ENCODE measurements around the gene ADGRB2. TPM values are rescaled to one million over a fixed set of nuclear protein-coding genes. Genes with fewer than 3 reads are reported as not detected.

ADGRB2 gene
- total RNA-seq, 2 donors from 2014 or later: 0.24 to 4.5 TPM

DNA sequence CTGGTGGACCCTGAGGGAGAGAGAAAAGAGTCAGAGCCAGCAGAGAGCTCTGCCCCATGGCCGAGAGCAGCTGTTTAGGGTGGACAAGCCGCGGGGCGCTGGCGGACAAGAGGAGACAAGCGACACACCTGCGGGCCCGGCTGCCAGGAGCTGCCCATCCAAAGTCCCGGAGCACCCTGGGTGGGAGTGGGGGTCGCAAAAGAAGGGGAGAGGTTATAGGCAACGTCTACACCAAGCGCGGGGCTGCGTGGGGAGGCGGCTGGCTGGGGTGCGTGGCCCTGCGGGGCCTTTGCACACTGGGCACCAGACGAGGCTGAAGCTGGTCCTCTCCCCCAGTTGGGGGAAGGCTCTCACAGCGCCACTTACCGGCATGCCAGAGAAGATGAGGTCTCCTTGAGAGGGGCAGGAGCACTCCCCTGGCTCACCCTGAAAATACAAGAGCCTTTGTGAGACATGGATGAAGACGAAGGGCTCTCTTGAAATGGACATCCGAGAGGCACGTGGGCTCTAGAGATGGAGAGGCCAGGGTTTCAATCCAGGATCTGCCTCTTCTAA, 84.4 kb downstream of the ADGRB2 start:
- H3K9me3 Mint-ChIP-seq: no peaks in the 10 kb centered on the region
- H3K36me3 Mint-ChIP-seq (ENCODE audit: low read depth): no peaks in the 10 kb centered on the region
- H3K4me3 Mint-ChIP-seq: no peak overlapping the region
- no peaks in the 10 kb centered on the region for H3K4me1 Mint-ChIP-seq
- no peak overlapping the region for H3K27ac Mint-ChIP-seq
- ATAC-seq (replicated peaks): no peak
- peaks cover 5% of the 10 kb centered on the region for H3K27me3 Mint-ChIP-seq

DNA sequence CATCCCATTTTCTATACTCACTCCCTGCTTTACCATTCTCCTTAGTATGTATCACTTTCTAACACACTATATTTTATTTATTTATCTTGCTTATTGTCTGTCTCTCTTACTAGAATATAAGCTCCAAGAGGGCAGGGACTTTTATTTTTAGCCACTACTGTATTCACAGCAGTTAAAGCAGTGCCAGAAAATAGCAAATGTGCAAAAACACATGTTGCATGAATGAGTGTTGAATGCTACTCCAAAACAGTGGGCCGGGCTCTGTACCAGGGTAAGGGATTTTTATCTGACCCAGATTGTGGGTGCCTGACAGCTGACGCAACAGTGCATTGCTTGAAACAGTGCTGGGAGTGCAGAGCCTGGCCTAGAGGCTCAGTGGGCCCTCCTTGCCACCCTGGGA, 85.0 kb downstream of the ADGRB2 start:
- Mint-ChIP-seq H3K27me3 (peaks cover 4% of the 10 kb centered on the region), H3K4me1 (no peaks in the 10 kb centered on the region)
- no peak for ATAC-seq (replicated peaks)

DNA sequence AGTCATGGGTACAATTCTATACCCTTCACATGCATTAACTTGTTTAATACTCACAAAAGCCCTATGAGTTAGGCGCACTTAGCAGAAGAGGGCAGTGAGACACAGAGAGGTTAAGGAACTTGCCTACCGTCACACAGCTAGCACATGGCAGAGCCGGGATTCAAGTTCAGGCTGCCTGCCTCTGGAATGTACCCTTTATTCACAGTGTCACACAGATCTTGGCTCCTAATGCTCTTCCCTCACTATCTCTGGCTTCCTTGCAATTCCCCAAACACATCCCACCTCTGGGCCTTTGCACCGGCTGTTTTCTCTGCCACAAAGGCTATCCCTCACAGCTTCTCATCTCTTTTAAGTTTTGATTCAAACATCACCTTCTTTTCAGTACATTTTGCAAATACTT, 85.5 kb downstream of the ADGRB2 start:
- H3K36me3 Mint-ChIP-seq (ENCODE audit: low read depth): no peaks in the 10 kb centered on the region
- H3K9me3 Mint-ChIP-seq: no peaks in the 10 kb centered on the region
- H3K4me3 Mint-ChIP-seq: no peak overlapping the region
- H3K4me1 Mint-ChIP-seq: no peaks in the 10 kb centered on the region
- ATAC-seq (replicated peaks): no peak
- no peak overlapping the region for H3K27ac Mint-ChIP-seq
- peaks cover 4% of the 10 kb centered on the region for H3K27me3 Mint-ChIP-seq

More for the DNA sequence above, 85.0 kb downstream of the ADGRB2 start:
- H3K36me3 Mint-ChIP-seq (ENCODE audit: low read depth): no peaks in the 10 kb centered on the region
- H3K9me3 Mint-ChIP-seq: no peaks in the 10 kb centered on the region
- H3K4me3 Mint-ChIP-seq: no peak overlapping the region
- H3K27ac Mint-ChIP-seq: no peak overlapping the region

DNA sequence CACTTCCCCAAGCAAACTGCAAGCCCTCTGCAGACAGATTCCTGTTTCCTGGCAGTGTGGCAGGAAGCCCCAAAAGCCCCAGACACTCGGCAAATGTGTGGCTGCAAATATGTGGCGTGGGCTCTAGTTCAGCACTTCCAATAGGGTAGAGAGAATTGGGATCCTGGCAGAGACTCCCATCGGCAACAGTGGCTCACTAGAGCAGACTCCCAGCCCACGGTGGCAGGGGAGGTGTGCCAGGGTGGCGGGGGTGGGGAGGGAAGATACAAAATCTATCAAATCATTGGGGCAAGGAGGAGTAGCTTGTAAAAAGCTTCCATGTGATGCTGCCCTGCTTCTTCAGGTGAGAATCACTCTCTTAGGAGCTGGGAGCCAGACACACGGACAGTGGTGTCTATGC, 86.2 kb downstream of the ADGRB2 start:
- H3K4me3 Mint-ChIP-seq: no peak overlapping the region
- no peak for ATAC-seq (replicated peaks)
- no peaks in the 10 kb centered on the region for H3K4me1 Mint-ChIP-seq
- no peaks in the 10 kb centered on the region for H3K9me3 Mint-ChIP-seq
- H3K36me3 Mint-ChIP-seq (ENCODE audit: low read depth): no peaks in the 10 kb centered on the region
- H3K27ac Mint-ChIP-seq: no peak overlapping the region
- peaks cover 4% of the 10 kb centered on the region for H3K27me3 Mint-ChIP-seq

DNA sequence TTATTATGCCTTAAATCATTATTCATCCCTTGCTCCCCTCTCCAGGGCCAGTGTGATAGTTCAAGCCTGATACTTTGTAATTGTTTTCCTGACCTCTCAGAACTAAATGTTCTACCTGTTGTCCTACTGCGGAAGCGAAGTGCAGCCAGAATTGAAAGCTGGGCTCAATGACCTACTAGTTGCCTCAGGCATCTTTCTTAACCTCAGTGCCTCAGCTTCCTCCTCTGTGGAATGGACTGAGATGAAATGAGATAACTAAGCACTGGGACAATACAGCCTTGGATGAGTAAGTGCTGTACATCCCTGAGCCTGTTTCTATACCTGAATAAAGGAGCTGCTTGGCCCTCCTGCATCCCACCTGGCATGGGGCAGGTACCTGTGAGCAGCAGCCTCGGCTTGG, 86.7 kb downstream of the ADGRB2 start:
- Mint-ChIP-seq H3K27me3 (peaks cover 4% of the 10 kb centered on the region), H3K4me1 (no peaks in the 10 kb centered on the region), H3K4me3 (no peak overlapping the region), H3K27ac (no peak overlapping the region), H3K9me3 (no peaks in the 10 kb centered on the region), H3K36me3 (ENCODE audit: low read depth) (no peaks in the 10 kb centered on the region)
- no peak for ATAC-seq (replicated peaks)

Other genes starting within 250 kb of the ADGRB2 start
- not detected for gene TINAGL1, start 187.8 kb downstream of the ADGRB2 start, total RNA-seq
- gene HCRTR1, start 146.7 kb downstream of the ADGRB2 start, total RNA-seq: not detected
- 10 to 100 TPM; 32.7 to 51.5 TPM for gene PEF1, start 119.5 kb downstream of the ADGRB2 start, total RNA-seq
- gene COL16A1, start 60.3 kb downstream of the ADGRB2 start, total RNA-seq: not detected
- gene SPOCD1, start 51.7 kb upstream of the ADGRB2 start, total RNA-seq: 1 to 10 TPM in 1 of 2 donors, under 1 TPM in 1; 0.84 to 1.8 TPM
- 100 to 1,000 TPM; 285 to 351 TPM for gene PTP4A2, start 174.0 kb upstream of the ADGRB2 start, total RNA-seq
- 100 to 1,000 TPM; 140 to 177 TPM for gene KHDRBS1, start 249.5 kb upstream of the ADGRB2 start, total RNA-seq